SU-DHL-6 (cell line): ENCODE results near the gene TRPV2.
A peak's percentile ranks its signal among the peaks of the same experiment; 100 is the strongest.

Experiments
- H2AFZ ChIP-seq: fragments of 200-600 bp; sonication (generic); 2 replicates; pipeline ENCODE4 v1.6.1; 2014; ENCODE audit warnings: low read depth, mild to moderate bottlenecking, moderate library complexity, mixed read lengths, antibody characterized with exemption, low read length; ENCODE audit not compliant: severe bottlenecking
- H3F3A ChIP-seq: fragments of 200-600 bp; shearing (Covaris generic); 2 replicates; pipeline ENCODE4 v1.6.0; 2016; ENCODE audit warnings: antibody characterized with exemption, mild to moderate bottlenecking; ENCODE audit not compliant: insufficient read depth
- H3K27ac ChIP-seq: fragments of 200-600 bp; sonication (generic); 2 replicates; pipeline ENCODE4 v1.5.1; 2016; ENCODE audit warnings: low read depth, mild to moderate bottlenecking, low read length, moderate library complexity, mixed read lengths
- H3K27me3 ChIP-seq: fragments of 200-600 bp; sonication (generic), shearing (Covaris generic); 2 replicates; pipeline ENCODE4 v1.6.0; 2014; ENCODE audit warnings: mild to moderate bottlenecking, low read length
- H3K36me3 ChIP-seq: fragments of 200-600 bp; sonication (generic); 2 replicates; pipeline ENCODE4 v1.6.1; 2014; ENCODE audit warnings: mild to moderate bottlenecking, low read length, mixed read lengths
- H3K4me2 ChIP-seq: fragments of 300-600, 200-600 bp; shearing (Covaris generic), sonication (generic); 2 replicates; pipeline ENCODE4 v1.6.0; 2014; ENCODE audit warnings: low read length, low read depth, mild to moderate bottlenecking; ENCODE audit not compliant: poor library complexity, severe bottlenecking
- H3K4me3 ChIP-seq: fragments of 200-600 bp; sonication (generic); 2 replicates; pipeline ENCODE4 v1.5.1; 2014; ENCODE audit warnings: antibody characterized with exemption, low read length, mild to moderate bottlenecking, mixed read lengths; ENCODE audit not compliant: insufficient read depth, poor library complexity, severe bottlenecking
- H3K79me2 ChIP-seq: fragments of 200-600 bp; sonication (generic); 2 replicates; pipeline ENCODE4 v1.6.1; 2014; ENCODE audit warnings: mild to moderate bottlenecking, low read length, moderate library complexity; ENCODE audit not compliant: insufficient read depth
- H3K9ac ChIP-seq: fragments of 200-600 bp; sonication (generic); 2 replicates; pipeline ENCODE4 v1.7.0; 2014; ENCODE audit warnings: mild to moderate bottlenecking, low read length
- H3K9me2 ChIP-seq: fragments of 200-600 bp; sonication (generic); replicated peaks from 2 replicates; pipeline ENCODE4 v1.6.1; 2014; ENCODE audit warnings: low read length; ENCODE audit not compliant: insufficient read depth
- H3K9me3 ChIP-seq: fragments of 200-600 bp; sonication (generic); 2 replicates; pipeline ENCODE4 v1.6.1; 2014; ENCODE audit warnings: low read length, mixed read lengths; ENCODE audit not compliant: insufficient read depth
- H4K20me1 ChIP-seq: fragments of 200-600 bp; sonication (generic); 2 replicates; pipeline ENCODE4 v1.6.1; 2014; ENCODE audit warnings: low read depth, mild to moderate bottlenecking, antibody characterized with exemption, low read length, moderate library complexity, mixed read lengths
- EZH2phosphoT487 ChIP-seq: fragments of 200-600 bp; sonication (generic), shearing (Covaris generic); conservative IDR thresholded peaks from 2 replicates; pipeline ENCODE4 v1.6.1; 2018; ENCODE audit warnings: mild to moderate bottlenecking, antibody characterized with exemption, low read length, moderate library complexity, mixed read lengths
- TF ChIP-seq, protein P1 (sequence below): fragments of 200-600 bp; sonication (generic); IDR thresholded peaks from one replicate; pipeline ENCODE4 v1.5.1; 2017; ENCODE audit warnings: antibody characterized with exemption, mild to moderate bottlenecking, low read length, moderate library complexity; ENCODE audit not compliant: insufficient read depth, poor library complexity, severe bottlenecking

The TRPV2 gene

DNA sequence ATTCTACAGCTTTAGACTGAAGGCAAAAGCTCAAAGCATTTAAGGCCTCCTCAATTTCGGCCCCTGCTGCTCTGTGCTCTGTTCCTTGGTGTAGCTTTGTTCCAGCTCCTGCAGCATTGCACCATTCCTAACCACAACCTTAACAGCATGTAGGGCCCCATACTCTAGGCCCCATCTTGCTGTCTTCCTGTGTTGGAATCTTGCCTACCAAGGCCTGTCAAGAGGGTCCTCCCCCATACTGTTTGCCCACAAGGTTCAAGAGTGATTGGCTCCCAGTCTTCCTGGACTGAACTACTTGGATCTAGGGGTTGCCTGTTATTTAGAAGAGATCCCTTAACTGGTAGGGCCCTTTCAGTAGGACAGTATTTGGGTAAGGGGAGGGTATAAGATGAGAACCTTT lies 26.8 kb downstream of the TRPV2 start:
- Histone ChIP-seq H3K9me2 (no peaks in the 10 kb centered on the region), H4K20me1 (no peaks in the 10 kb centered on the region; the same call in 1 of the 2 replicates), H3K9me3 (no peaks in the 10 kb centered on the region), H3K9ac (peak overlapping the region; percentile 99), H2AFZ (no peak overlapping the region), H3K79me2 (peaks cover 27% of the 10 kb centered on the region), H3K4me2 (peak overlapping the region; percentile 78), H3K27me3 (no peaks in the 10 kb centered on the region), H3K4me3 (no peak overlapping the region), H3K36me3 (peaks cover 33% of the 10 kb centered on the region), H3F3A (peaks cover 59% of the 10 kb centered on the region), H3K27ac (peak overlapping the region; percentile 80)
- no peak for TF ChIP-seq EZH2phosphoT487
- TF ChIP-seq, protein P1, sequence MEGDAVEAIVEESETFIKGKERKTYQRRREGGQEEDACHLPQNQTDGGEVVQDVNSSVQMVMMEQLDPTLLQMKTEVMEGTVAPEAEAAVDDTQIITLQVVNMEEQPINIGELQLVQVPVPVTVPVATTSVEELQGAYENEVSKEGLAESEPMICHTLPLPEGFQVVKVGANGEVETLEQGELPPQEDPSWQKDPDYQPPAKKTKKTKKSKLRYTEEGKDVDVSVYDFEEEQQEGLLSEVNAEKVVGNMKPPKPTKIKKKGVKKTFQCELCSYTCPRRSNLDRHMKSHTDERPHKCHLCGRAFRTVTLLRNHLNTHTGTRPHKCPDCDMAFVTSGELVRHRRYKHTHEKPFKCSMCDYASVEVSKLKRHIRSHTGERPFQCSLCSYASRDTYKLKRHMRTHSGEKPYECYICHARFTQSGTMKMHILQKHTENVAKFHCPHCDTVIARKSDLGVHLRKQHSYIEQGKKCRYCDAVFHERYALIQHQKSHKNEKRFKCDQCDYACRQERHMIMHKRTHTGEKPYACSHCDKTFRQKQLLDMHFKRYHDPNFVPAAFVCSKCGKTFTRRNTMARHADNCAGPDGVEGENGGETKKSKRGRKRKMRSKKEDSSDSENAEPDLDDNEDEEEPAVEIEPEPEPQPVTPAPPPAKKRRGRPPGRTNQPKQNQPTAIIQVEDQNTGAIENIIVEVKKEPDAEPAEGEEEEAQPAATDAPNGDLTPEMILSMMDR: no peak

DNA sequence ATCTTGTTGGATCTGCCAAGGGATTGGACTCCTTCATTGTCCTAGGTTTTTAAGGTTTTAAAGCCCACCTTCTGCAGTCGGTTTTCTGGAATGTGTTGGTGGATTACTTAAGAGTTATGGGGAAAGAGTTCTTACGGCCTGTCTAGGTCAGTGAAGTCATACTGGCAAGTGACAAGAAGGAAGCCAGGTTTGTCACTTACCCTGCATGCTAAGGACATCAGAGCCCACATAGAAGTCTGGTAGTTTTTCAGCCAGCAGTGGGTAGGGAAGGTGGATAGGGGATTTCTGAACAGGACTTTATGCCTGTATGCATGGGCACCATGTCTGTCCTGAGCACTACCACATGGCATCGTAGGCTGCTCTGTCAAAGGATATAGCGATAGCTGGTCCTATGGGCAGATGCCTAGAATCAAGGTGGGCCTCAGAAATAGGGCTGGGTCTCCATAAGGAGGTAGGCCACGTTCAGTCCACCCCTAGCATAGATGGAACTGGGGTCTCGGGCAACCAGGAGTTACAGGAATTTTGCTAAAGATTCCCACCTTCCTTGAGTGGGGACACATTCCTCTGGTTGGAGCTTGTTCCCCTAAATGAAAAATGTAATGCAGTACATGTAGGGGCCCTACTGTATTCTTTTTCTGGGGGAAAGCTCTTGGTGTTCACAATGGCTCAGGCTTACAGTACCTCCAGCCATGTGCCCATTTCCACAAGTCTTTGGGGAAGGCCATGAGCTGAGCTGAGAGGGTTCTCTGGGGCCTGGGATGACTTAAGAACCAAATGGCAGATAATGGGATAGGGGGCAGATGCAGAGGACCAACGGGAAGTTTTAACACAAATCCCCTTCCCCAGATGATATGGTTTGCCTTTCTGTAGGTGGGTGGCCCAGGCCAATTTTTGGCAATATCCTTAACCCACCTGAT lies 27.5 kb downstream of the TRPV2 start:
- Histone ChIP-seq H3K4me2 (peak overlapping the region; percentile 78), H4K20me1 (no peaks in the 10 kb centered on the region; the same call in 1 of the 2 replicates)

DNA sequence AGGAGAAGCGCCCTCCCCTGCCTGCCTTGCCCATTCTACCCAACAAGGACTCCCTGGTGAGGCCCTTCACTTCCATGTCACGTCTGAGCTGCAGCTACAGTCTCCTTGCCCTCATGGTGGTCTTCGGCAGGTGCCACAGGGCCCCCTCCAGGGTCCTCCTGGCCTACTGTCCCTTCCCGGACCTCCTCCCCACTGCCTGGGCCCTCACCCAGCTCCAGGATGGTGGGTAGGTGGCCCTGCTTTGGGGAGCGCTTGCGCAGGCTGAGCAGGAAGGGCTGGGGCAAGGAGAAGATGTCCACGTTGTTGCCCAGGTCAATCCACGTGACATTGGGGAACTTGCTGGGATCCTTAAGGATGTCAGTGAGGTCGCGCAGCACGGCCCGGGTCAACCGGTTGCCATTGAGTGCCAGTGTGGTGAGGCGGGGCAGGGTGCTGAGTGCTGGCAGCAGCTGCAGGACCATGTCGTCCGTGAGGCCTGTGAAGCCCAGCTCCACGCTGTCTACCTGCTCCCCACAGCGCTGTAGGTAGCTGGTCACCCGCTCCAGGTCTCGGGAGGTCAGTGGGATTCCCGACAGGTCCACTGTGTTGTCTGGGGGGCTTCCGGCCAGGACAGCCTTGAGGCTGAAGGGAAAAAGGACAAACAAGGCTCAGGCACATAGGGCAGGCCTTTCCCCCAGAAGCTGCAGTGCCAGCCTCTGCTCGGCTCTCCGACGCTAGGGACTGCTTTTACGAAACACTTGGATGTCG lies 28.3 kb downstream of the TRPV2 start:
- peaks cover 27% of the 10 kb centered on the region for H3K79me2 ChIP-seq
- no peaks in the 10 kb centered on the region for H3K27me3 ChIP-seq
- H3K36me3 ChIP-seq: peaks cover 33% of the 10 kb centered on the region
- H4K20me1 ChIP-seq: no peaks in the 10 kb centered on the region; the same call in 1 of the 2 replicates
- H3F3A ChIP-seq: peaks cover 67% of the 10 kb centered on the region
- H3K4me2 ChIP-seq: no peak overlapping the region
- H3K9me2 ChIP-seq: no peaks in the 10 kb centered on the region
- H3K27ac ChIP-seq: no peak overlapping the region
- TF ChIP-seq, protein P1: no peak
- no peak for TF ChIP-seq EZH2phosphoT487
- H3K9me3 ChIP-seq: no peaks in the 10 kb centered on the region
- no peak overlapping the region for H3K4me3 ChIP-seq
- no peak overlapping the region for H3K9ac ChIP-seq
- no peak overlapping the region for H2AFZ ChIP-seq

More for the DNA sequence above, 27.5 kb downstream of the TRPV2 start:
- H3K9me3 ChIP-seq: no peaks in the 10 kb centered on the region
- H2AFZ ChIP-seq: no peak overlapping the region
- peaks cover 33% of the 10 kb centered on the region for H3K36me3 ChIP-seq
- peaks cover 27% of the 10 kb centered on the region for H3K79me2 ChIP-seq
- peak overlapping the region; percentile 99 for H3K9ac ChIP-seq
- H3K4me3 ChIP-seq: no peak overlapping the region
- H3K27ac ChIP-seq: peak overlapping the region; percentile 80; the same call in 1 of the 2 replicates
- H3K9me2 ChIP-seq: no peaks in the 10 kb centered on the region
- H3K27me3 ChIP-seq: no peaks in the 10 kb centered on the region
- peaks cover 59% of the 10 kb centered on the region for H3F3A ChIP-seq
- no peak for TF ChIP-seq EZH2phosphoT487
- TF ChIP-seq, protein P1: no peak
